GM13976 (cell line): ENCODE measurements around the gene MPP7.
"Not testable (repeated sequence)": the region's sequence is repeated elsewhere in the genome, so short reads cannot be mapped to it uniquely, and the experiment has no call there.

ENCODE experiments used
- DNase-seq: peaks from one replicate; pipeline ENCODE4 v3.0.0; 2012; ENCODE audit warnings: low spot score
- in situ Hi-C: fragments of 300-500 bp; cut with MboI; formaldehyde crosslinking; loops from one replicate; pipeline ENCODE4 v1.12.0; 2022; ENCODE audit warnings: low sequenced_read_pairs, mixed read lengths, inconsistent platforms; ENCODE audit not compliant: unreplicated experiment
- TF ChIP-seq, protein P1 (sequence below): IDR thresholded peaks from 2 replicates; pipeline ENCODE4 v1.5.1; 2012; ENCODE audit warnings: borderline replicate concordance, mild to moderate bottlenecking; ENCODE audit not compliant: insufficient read depth; ENCODE audit errors: extremely low read depth, missing control alignments, control extremely low read depth

MPP7 gene

DNA sequence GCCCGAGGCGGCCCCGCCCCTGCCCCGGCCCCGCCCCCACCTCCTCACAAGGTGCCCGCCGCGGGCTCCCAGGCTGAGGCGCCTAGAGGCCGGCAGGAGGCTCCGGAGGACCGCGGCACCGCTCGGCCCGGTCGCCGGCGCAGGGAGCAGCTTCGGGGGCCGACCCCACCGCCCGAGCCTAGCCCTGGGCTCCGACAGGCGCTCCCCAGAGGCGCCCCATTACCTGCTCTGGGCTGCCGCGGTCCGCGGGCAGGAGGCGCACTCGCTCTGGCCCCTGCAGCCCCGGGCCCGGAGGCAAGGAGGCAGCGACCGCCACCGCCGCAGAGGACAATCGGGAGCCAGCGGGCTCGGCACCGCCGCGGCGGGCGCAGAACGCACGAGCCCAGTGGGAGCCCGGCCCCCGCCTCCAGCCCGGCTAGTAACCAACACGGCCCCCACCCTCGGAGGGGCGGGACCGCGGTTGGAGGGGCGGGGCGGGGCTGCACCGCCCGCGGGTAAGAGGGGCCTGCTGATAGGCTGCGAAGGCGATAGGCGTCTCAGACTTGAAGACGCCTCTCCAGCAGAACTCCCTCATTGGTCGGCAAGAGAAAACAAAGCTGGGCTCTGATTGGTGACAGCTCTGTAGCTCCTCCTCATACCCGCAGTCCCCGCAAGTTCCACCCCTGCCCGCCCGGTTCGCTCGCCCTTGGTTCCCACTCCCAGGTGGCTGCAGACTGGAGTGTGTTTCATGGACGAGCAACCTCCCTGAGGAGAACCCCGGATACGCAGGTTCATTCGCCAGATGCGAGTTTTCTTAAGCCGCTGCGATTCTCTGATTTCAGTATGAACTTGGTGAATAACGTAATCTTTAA is at the start of gene MPP7:
MPP7 (minus strand) TSS at position 427 of the 851 bp plus-strand sequence. CDS start 64,460 bp downstream, outside the sequence.
- TF ChIP-seq, protein P1, sequence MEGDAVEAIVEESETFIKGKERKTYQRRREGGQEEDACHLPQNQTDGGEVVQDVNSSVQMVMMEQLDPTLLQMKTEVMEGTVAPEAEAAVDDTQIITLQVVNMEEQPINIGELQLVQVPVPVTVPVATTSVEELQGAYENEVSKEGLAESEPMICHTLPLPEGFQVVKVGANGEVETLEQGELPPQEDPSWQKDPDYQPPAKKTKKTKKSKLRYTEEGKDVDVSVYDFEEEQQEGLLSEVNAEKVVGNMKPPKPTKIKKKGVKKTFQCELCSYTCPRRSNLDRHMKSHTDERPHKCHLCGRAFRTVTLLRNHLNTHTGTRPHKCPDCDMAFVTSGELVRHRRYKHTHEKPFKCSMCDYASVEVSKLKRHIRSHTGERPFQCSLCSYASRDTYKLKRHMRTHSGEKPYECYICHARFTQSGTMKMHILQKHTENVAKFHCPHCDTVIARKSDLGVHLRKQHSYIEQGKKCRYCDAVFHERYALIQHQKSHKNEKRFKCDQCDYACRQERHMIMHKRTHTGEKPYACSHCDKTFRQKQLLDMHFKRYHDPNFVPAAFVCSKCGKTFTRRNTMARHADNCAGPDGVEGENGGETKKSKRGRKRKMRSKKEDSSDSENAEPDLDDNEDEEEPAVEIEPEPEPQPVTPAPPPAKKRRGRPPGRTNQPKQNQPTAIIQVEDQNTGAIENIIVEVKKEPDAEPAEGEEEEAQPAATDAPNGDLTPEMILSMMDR: peak; percentile 11
- in situ Hi-C loops: no loop called here
- peak; percentile 93 for DNase-seq

DNA sequence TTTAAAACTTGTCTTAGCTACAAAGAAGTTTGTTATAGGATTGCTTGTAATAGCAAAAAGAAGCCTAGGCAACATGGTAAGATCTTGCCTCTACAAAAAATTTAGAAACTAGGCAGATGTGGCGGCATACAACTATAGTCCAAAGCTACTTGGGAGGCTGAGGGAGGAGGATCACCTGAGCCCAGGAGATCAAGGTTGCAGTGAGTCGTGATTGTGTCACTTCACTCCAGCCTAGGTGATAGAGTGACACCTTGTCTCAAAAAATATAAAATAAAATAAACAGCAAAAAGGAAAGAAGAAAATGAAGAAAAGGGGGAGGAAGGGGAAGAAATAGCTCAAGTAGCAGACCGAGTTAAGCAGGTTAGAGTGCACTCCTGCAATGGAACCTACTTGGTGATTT is 47.0 kb upstream of the MPP7 start:
- no peak for DNase-seq
- in situ Hi-C loops: no loop called here
- TF ChIP-seq, protein P1: no peak

DNA sequence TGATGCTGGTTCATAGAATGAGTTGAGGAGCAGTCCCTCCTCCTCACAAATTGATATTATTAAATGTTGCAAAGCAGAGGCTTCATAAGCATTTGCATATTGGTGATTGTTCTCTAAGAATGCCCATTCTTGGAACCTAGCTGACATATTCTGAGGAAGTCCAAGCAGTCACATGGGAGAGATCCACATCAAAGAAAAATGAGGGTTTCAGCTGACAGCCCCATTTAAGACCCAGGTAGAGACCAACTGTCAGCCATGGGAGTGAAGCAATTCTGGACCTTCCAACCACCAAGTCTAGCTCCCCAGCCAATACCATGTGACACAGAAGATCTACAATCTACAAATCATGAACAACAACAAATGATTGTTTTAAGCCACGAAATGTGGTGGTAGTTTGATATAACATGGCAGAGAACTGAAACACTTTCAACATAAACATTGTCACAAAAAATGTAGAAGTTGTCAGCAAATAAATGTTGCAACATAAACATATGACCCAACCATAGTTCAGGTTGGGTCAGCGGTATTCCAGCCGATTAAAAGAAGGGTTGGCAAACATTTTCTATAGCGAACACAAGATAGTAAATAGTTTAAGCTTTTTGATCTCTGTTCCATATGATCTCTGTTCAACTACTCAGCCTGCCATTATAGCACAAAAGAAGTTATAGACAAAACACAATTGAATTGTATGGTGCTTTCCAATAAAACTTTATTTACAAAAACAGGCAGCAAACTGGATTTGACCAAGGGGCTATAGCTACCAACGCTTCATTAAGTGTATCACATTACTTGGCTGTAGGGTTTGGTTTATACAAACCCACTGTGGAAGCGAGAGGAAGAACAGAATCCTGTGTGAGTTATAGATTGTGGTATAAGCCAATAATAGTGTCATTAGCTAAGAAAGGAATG is 41.4 kb upstream of the MPP7 start:
- in situ Hi-C loops: no loop called here
- TF ChIP-seq, protein P1: no peak
- DNase-seq: no peak

DNA sequence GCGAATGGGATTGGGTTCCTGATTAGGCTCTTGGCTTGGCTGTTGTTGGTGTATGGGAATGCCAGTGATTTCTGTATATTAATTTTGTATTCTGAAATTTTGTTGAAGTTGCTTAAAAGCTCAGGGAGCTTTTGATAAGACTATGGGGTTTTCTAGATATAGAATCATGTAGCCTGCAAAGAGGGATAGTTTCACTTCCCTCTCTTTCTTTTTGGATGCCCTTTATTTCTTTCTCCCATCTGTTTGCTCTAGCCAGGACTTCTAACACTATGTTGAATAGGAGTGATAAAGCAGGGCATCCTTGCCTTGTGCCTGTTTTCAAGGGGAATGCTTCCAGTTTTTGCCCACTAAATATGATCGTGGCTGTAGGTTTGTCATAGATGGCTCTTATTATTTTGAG is 40.4 kb upstream of the MPP7 start:
- TF ChIP-seq, protein P1: no peak

DNA sequence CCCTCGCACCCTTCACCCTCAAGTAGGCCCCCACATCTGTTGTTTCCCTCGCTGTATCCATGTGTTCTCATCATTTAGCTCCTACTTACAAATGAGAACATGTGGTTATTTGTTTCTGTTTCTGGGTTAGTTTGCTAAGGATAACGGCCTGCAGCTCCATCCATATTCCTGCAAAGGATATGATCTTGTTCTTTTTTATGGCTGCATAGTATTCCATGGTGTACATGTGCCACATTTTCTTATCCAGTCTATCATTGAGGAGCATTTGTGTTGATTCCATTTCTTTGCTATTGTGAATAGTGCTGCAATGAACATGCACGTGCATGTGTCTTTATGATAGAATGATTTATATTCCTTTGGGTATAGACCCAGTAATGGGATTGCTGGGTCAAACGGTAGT is 38.8 kb upstream of the MPP7 start:
- in situ Hi-C loops: not testable (repeated sequence)

More for the DNA sequence above, 40.4 kb upstream of the MPP7 start:
- in situ Hi-C loops: no loop called here
- no peak for DNase-seq

DNA sequence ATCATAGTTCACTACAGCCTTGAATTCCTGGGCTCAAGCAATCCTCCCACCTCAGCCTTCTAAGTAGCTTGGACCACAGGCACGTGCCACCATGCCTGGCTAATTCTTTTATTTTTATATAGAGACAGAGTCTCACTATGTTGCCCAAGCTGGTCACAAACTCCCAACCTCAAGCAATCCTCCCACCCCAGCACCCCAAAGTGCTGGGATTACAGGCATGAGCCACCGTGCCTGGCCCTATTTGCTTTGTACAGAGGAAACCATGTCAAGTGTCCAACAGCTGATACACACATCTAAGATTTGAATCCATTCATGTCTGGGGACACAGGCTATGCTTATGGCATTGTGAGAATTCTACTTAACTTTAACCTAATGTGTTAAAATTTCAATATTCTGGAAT is 29.9 kb upstream of the MPP7 start:
- in situ Hi-C loops: no loop called here
- TF ChIP-seq, protein P1: no peak
- no peak for DNase-seq

More for the DNA sequence above, 38.8 kb upstream of the MPP7 start:
- DNase-seq: not testable (repeated sequence)
